NCI-H1694 treated with DMSO at 0.1 percent for 48 hours (cell line): ENCODE results near the gene UGT8.
"Not testable (repeated sequence)": the region's sequence is repeated elsewhere in the genome, so short reads cannot be mapped to it uniquely, and the experiment has no call there.

Experiments used
- DNase-seq: peaks from one replicate; lab custom pipeline; 2025; lab: John Stamatoyannopoulos, UW

Gene UGT8

GRCh38 chr4:114598191-114599121 is at the start of gene UGT8:
UGT8 (plus strand) TSS chr4:114598807; CDS start chr4:114622881, 24,074 bp downstream.
- DNase-seq: peak; percentile 21

- DNase-seq: no peak
These were observed 49.0 kb upstream of the UGT8 start for GRCh38 chr4:114549638-114550037.

GRCh38 chr4:114558446-114559020 is 40.1 kb upstream of the UGT8 start:
- DNase-seq: no peak

- no peak for DNase-seq
These were observed 37.0 kb upstream of the UGT8 start for GRCh38 chr4:114561590-114561989.

- DNase-seq: no peak
These were observed 36.3 kb upstream of the UGT8 start for GRCh38 chr4:114562176-114562904.

GRCh38 chr4:114563536-114564315 is 34.9 kb upstream of the UGT8 start:
- DNase-seq: no peak

- no peak for DNase-seq
These were observed 21.2 kb upstream of the UGT8 start for GRCh38 chr4:114577386-114577785.

GRCh38 chr4:114582621-114583020 is 16.0 kb upstream of the UGT8 start:
- DNase-seq: no peak

GRCh38 chr4:114588305-114588704 is 10.3 kb upstream of the UGT8 start:
- no peak for DNase-seq

GRCh38 chr4:114590360-114590759 is 8.2 kb upstream of the UGT8 start:
- DNase-seq: not testable (repeated sequence)

GRCh38 chr4:114593526-114593925 is 5.1 kb upstream of the UGT8 start:
- DNase-seq: no peak

GRCh38 chr4:114595207-114595606 is 3.4 kb upstream of the UGT8 start:
- DNase-seq: no peak

- DNase-seq: no peak
These were observed 2.7 kb upstream of the UGT8 start for GRCh38 chr4:114595921-114596320.

GRCh38 chr4:114597410-114598115 is 1.0 kb upstream of the UGT8 start:
- no peak for DNase-seq

- DNase-seq: peak; percentile 4
These were observed 760 bp downstream of the UGT8 start for GRCh38 chr4:114599231-114599902.

GRCh38 chr4:114599903-114600552 is 1.4 kb downstream of the UGT8 start:
- DNase-seq: no peak

- no peak for DNase-seq
These were observed 2.1 kb downstream of the UGT8 start for GRCh38 chr4:114600672-114601071.

- DNase-seq: no peak
These were observed 2.9 kb downstream of the UGT8 start for GRCh38 chr4:114601304-114602052.

- no peak for DNase-seq
These were observed 4.9 kb downstream of the UGT8 start for GRCh38 chr4:114603497-114603896.
